ENCODE results near the gene WDFY1.

- TF ChIP-seq, protein P1, sequence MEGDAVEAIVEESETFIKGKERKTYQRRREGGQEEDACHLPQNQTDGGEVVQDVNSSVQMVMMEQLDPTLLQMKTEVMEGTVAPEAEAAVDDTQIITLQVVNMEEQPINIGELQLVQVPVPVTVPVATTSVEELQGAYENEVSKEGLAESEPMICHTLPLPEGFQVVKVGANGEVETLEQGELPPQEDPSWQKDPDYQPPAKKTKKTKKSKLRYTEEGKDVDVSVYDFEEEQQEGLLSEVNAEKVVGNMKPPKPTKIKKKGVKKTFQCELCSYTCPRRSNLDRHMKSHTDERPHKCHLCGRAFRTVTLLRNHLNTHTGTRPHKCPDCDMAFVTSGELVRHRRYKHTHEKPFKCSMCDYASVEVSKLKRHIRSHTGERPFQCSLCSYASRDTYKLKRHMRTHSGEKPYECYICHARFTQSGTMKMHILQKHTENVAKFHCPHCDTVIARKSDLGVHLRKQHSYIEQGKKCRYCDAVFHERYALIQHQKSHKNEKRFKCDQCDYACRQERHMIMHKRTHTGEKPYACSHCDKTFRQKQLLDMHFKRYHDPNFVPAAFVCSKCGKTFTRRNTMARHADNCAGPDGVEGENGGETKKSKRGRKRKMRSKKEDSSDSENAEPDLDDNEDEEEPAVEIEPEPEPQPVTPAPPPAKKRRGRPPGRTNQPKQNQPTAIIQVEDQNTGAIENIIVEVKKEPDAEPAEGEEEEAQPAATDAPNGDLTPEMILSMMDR (conservative IDR thresholded peaks at IDR 0.05; ENCODE audit: low read depth in 2 of 2) = no peak
- TF ChIP-seq CREB1 (CRISPR knock-in tag; IDR thresholded peaks at IDR 0.05; ENCODE audit: low read depth) = no peak
- TF ChIP-seq EZH2 (IDR thresholded peaks at IDR 0.05; ENCODE audit: low read depth, unreplicated experiment) = no peak
- no peak for TF ChIP-seq POLR2AphosphoS5 (IDR thresholded peaks at IDR 0.05; ENCODE audit: low read depth)
Measured at GRCh38 chr2:223852281-223852795, 92.8 kb downstream of the WDFY1 start.

Measured in GM23338 (cell line).